HepG2 (cell line): ENCODE data around the gene CMIP. TPM values are rescaled to one million over a fixed set of nuclear protein-coding genes. Genes with fewer than 3 reads are reported as not detected.

Experiments used
- CERS6 ChIP-seq: sonication (generic); formaldehyde crosslinking; IDR thresholded peaks from 2 replicates; pipeline ENCODE4 v1.5.0; 2020; ENCODE audit warnings: missing genetic modification reagents
- HNRNPH1 ChIP-seq: fragments of 200-400 bp; formaldehyde crosslinking; optimal IDR thresholded peaks from 2 replicates; pipeline ENCODE3; 2017; ENCODE audit warnings: mild to moderate bottlenecking, low read depth, low read length
- KLF12 ChIP-seq: sonication (generic); formaldehyde crosslinking; IDR thresholded peaks from 2 replicates; pipeline ENCODE4 v1.4.0; 2020; ENCODE audit warnings: missing genetic modification reagents, borderline replicate concordance
- MATR3 ChIP-seq: sonication (generic); formaldehyde crosslinking; IDR thresholded peaks from 2 replicates; pipeline ENCODE4 v1.4.0; 2020; ENCODE audit warnings: missing genetic modification reagents
- PBX2 ChIP-seq: IDR thresholded peaks from 2 replicates; pipeline ENCODE4 v1.6.1; 2016; ENCODE audit warnings: control low read depth
- TARDBP ChIP-seq: sonication (generic); formaldehyde crosslinking; IDR thresholded peaks from 2 replicates; pipeline ENCODE4 v1.8.0; 2022; ENCODE audit warnings: mild to moderate bottlenecking, missing genetic modification reagents
- ZBTB42 ChIP-seq: sonication (generic); formaldehyde crosslinking; IDR thresholded peaks from 2 replicates; pipeline ENCODE4 v1.5.0; 2020; ENCODE audit warnings: mild to moderate bottlenecking, missing genetic modification reagents
- ZNF17 ChIP-seq: sonication (generic); formaldehyde crosslinking; IDR thresholded peaks from 2 replicates; pipeline ENCODE4 v1.5.0; 2020; ENCODE audit warnings: mild to moderate bottlenecking, missing genetic modification reagents
- ZNF224 ChIP-seq: sonication (generic); formaldehyde crosslinking; IDR thresholded peaks from 2 replicates; pipeline ENCODE4 v1.5.0; 2020; ENCODE audit warnings: mild to moderate bottlenecking, missing genetic modification reagents
- ZNF235 ChIP-seq: sonication (generic); formaldehyde crosslinking; IDR thresholded peaks from 2 replicates; pipeline ENCODE4 v1.8.1; 2023; ENCODE audit warnings: mild to moderate bottlenecking, missing genetic modification reagents, borderline replicate concordance
- ZNF577 ChIP-seq: sonication (generic); formaldehyde crosslinking; IDR thresholded peaks from 2 replicates; pipeline ENCODE4 v1.4.0; 2020; ENCODE audit warnings: mild to moderate bottlenecking, low read depth, missing genetic modification reagents, borderline replicate concordance
- ZNF737 ChIP-seq: sonication (generic); formaldehyde crosslinking; IDR thresholded peaks from 2 replicates; pipeline ENCODE4 v1.5.0; 2020; ENCODE audit warnings: missing genetic modification reagents, mild to moderate bottlenecking, borderline replicate concordance
- ZXDC ChIP-seq: sonication (generic); formaldehyde crosslinking; IDR thresholded peaks from 2 replicates; pipeline ENCODE4 v1.5.0; 2020; ENCODE audit warnings: mild to moderate bottlenecking, missing genetic modification reagents
- polyA plus RNA-seq, 8 experiments: library from polyadenylated mRNA; depleted of rRNA in 3 of 8; stranded (reverse) in 7 of 8; unstranded in 1 of 8; fragments of >200 nt; fragmentation: Illumina TruSeq in 4 of 8; extraction: Trizol in 4 of 8; gene quantifications; 2 replicates each; pipeline versions ENCODE4 v1.2.1 to v1.2.3, GENCODE V29; 2011 to 2016; ENCODE audit warnings: low read depth in 4 of 8, missing spikeins in 1 of 8, mixed read lengths in 1 of 8; ENCODE audit not compliant: insufficient read depth in 1 of 8
- total RNA-seq, 5 experiments: library from RNA; depleted of rRNA; stranded (reverse); fragments of >200 nt; fragmentation: Illumina TruSeq; extraction: Trizol; gene quantifications; 2 replicates each; pipeline ENCODE4 v1.2.3, GENCODE V29; 2016; ENCODE audit warnings: low read depth in 1 of 5
- TF ChIP-seq, protein P1 (sequence below): sonication (generic); formaldehyde crosslinking; conservative IDR thresholded peaks from 2 replicates; pipeline ENCODE4 v1.4.0; 2020; ENCODE audit warnings: mild to moderate bottlenecking, missing genetic modification reagents, moderate library complexity
- TF ChIP-seq, protein P2 (sequence below): sonication (generic); formaldehyde crosslinking; IDR thresholded peaks from 2 replicates; pipeline ENCODE4 v1.4.0; 2020; ENCODE audit warnings: missing genetic modification reagents, low read depth, mild to moderate bottlenecking, borderline replicate concordance
- TF ChIP-seq, protein P3 (sequence below): sonication (generic); formaldehyde crosslinking; IDR thresholded peaks from 2 replicates; pipeline ENCODE4 v1.4.0; 2020; ENCODE audit warnings: missing genetic modification reagents
- TF ChIP-seq, protein P4 (sequence below): sonication (generic); formaldehyde crosslinking; IDR thresholded peaks from 2 replicates; pipeline ENCODE4 v1.4.0; 2020; ENCODE audit warnings: missing genetic modification reagents

Gene CMIP
- total and polyA plus RNA-seq, 2 of the 13 experiments (the other 11 are each of a cell fraction or from before 2014, with no cell fraction given): 10.9 to 18.1 TPM

DNA sequence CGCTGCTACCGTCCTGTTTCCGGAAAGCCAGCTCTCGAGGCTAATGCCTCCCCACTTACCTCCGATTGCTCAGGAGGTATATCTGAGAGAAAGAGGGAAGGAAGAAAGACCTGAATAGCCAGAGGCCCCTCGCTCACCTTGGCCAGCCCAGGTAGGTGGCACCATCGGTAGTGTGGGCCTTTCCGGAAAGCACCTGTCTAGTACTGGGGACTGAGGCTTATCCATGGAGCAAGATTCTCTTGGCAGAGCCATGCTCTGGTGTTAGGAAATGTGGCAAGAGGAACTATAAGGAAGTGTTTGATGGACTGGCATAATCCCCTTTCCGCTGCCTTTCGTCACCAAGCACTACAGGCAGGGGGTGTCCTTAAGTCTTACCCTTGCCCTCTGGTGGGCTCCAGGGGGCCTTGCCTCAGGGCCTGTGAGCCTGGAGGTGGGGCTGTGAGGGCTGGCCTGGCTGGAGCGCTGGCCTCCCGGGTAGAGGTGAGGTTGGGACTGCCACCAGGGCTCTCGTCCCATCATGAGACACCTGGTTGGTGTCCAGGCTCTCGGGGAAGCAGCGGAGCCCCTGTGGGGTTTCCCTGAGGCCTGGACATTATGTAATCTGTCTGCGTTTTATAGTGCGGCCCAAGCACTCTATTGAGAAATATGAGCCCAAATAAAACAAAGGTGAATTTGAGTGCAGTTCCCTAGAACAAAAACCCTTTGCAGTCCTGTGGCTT is 2.9 kb downstream of the CMIP start (continued):
- TF ChIP-seq, protein P1, sequence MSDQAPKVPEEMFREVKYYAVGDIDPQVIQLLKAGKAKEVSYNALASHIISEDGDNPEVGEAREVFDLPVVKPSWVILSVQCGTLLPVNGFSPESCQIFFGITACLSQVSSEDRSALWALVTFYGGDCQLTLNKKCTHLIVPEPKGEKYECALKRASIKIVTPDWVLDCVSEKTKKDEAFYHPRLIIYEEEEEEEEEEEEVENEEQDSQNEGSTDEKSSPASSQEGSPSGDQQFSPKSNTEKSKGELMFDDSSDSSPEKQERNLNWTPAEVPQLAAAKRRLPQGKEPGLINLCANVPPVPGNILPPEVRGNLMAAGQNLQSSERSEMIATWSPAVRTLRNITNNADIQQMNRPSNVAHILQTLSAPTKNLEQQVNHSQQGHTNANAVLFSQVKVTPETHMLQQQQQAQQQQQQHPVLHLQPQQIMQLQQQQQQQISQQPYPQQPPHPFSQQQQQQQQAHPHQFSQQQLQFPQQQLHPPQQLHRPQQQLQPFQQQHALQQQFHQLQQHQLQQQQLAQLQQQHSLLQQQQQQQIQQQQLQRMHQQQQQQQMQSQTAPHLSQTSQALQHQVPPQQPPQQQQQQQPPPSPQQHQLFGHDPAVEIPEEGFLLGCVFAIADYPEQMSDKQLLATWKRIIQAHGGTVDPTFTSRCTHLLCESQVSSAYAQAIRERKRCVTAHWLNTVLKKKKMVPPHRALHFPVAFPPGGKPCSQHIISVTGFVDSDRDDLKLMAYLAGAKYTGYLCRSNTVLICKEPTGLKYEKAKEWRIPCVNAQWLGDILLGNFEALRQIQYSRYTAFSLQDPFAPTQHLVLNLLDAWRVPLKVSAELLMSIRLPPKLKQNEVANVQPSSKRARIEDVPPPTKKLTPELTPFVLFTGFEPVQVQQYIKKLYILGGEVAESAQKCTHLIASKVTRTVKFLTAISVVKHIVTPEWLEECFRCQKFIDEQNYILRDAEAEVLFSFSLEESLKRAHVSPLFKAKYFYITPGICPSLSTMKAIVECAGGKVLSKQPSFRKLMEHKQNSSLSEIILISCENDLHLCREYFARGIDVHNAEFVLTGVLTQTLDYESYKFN (CRISPR knock-in tag): no peak
- no peak for TF ChIP-seq ZNF224
- no peak for TF ChIP-seq KLF12 (CRISPR knock-in tag)
- no peak for TF ChIP-seq ZBTB42 (CRISPR knock-in tag)
- TF ChIP-seq, protein P2, sequence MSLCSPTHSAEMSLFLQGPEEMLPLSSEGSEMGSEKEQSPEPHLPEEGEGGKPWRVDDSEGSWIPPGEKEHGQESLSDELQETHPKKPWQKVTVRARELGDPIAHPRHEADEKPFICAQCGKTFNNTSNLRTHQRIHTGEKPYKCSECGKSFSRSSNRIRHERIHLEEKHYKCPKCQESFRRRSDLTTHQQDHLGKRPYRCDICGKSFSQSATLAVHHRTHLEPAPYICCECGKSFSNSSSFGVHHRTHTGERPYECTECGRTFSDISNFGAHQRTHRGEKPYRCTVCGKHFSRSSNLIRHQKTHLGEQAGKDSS (CRISPR knock-in tag): peak; percentile 29; the same call in 1 of the 2 replicates
- no peak for TF ChIP-seq CERS6
- TF ChIP-seq, protein P3, sequence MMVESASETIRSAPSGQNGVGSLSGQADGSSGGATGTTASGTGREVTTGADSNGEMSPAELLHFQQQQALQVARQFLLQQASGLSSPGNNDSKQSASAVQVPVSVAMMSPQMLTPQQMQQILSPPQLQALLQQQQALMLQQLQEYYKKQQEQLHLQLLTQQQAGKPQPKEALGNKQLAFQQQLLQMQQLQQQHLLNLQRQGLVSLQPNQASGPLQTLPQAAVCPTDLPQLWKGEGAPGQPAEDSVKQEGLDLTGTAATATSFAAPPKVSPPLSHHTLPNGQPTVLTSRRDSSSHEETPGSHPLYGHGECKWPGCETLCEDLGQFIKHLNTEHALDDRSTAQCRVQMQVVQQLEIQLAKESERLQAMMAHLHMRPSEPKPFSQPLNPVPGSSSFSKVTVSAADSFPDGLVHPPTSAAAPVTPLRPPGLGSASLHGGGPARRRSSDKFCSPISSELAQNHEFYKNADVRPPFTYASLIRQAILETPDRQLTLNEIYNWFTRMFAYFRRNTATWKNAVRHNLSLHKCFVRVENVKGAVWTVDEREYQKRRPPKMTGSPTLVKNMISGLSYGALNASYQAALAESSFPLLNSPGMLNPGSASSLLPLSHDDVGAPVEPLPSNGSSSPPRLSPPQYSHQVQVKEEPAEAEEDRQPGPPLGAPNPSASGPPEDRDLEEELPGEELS (CRISPR knock-in tag): no peak
- TF ChIP-seq HNRNPH1: no peak
- TF ChIP-seq ZNF577 (CRISPR knock-in tag): no peak
- TF ChIP-seq MATR3: no peak
- no peak for TF ChIP-seq ZNF737 (CRISPR knock-in tag)
- TF ChIP-seq ZXDC (CRISPR knock-in tag): no peak; the same call in 1 of the 2 replicates
- no peak for TF ChIP-seq ZNF17 (CRISPR knock-in tag)
- no peak for TF ChIP-seq ZNF235 (CRISPR knock-in tag)
- TF ChIP-seq PBX2: no peak
- TF ChIP-seq, protein P4, sequence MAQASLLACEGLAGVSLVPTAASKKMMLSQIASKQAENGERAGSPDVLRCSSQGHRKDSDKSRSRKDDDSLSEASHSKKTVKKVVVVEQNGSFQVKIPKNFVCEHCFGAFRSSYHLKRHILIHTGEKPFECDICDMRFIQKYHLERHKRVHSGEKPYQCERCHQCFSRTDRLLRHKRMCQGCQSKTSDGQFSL: peak; percentile 43; the same call in 1 of the 2 replicates
- TF ChIP-seq TARDBP (CRISPR knock-in tag): 0 out of 2 replicates have a peak, but pooled peaks have one; percentile 47
